ENCODE data around the gene SOHLH2.

- TF ChIP-seq RAD21 (IDR thresholded peaks at IDR 0.05; ENCODE audit: low read length) (no peak), CTCF (conservative IDR thresholded peaks at IDR 0.05; ENCODE audit: low read depth, low read length) (no peak), POLR2A (IDR thresholded peaks at IDR 0.05; ENCODE audit: low read depth, low read length) (no peak), BHLHE40 (IDR thresholded peaks at IDR 0.05; ENCODE audit: low read depth, low read length) (no peak), ELK1 (IDR thresholded peaks at IDR 0.05; ENCODE audit: borderline replicate concordance, low read depth, low read length) (no peak), MXI1 (IDR thresholded peaks at IDR 0.05; ENCODE audit: borderline replicate concordance, low read depth, low read length) (no peak), USF2 (IDR thresholded peaks at IDR 0.05; ENCODE audit: low read depth, low read length) (no peak), CEBPB (IDR thresholded peaks at IDR 0.05; ENCODE audit: low read depth, low read length) (no peak), SMC3 (IDR thresholded peaks at IDR 0.05; ENCODE audit: low read depth, low read length) (no peak), NFE2L2 (IDR thresholded peaks at IDR 0.05; ENCODE audit: low read depth, low read length) (no peak), FOS (IDR thresholded peaks at IDR 0.05; ENCODE audit: low read depth, low read length) (no peak), MAZ (IDR thresholded peaks at IDR 0.05; ENCODE audit: borderline replicate concordance, low read depth, low read length) (no peak), RFX5 (IDR thresholded peaks at IDR 0.05; ENCODE audit: low read depth, low read length) (no peak)
Observed at GRCh38 chr13:36183901-36184300, 30.5 kb downstream of the SOHLH2 start.
